Ramos (cell line): Measurements from ENCODE around the gene KRT6B.

Experiments used
- in situ Hi-C: fragments of 300-500 bp; cut with MboI; formaldehyde crosslinking; loops from one replicate; pipeline ENCODE4 v1.14.3; 2022; ENCODE audit warnings: low sequenced_read_pairs; ENCODE audit not compliant: unreplicated experiment

KRT6B gene

DNA sequence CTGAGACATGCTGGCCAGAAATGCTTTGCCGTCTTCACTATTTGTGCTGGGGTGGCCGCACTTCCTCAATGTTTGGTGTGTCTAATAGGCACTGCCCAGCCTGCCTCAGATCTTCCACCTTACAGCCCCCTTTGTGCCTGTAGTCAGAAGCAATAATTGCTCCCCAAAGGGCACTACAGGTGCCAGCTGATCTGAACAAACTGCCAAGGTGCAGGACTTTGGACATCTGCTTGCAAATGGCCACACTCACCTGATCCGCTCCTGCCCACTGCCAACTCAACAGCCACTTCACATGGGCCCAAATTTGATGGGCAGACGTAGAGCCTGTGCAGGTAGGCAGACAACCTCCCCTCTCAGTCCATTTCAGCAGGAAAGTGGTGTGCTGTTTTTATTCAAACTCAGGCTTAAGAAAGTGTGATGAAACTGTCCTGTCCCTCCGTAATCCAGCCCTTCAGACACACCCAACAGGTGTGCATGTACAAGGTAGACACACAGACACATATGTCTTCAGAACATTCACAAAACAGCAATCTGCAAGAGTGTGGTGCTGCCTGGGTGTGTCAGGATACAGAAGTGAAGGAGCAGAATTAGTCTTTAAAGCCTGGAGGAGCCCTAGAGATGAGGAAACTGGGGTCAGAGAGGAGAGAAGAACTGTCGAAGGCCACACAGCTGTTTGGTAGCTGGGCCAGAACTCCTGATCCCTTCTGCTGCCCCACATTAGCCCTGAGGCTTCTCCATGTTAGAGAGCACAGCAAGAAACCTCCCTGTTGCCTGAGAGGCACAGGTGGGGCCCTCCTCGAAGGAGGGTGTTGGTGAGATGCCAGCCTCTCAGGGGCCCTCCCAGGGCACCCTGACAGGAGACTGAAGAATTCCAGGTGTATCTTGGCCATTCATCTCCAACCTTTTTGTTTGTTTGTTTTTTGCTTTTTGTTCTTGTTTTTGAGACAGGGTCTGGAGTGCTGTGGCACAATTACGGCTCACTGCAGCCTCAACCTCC, 13.3 kb downstream of the KRT6B start:
- in situ Hi-C loops: no loop called here

- in situ Hi-C loops: no loop called here
Measured at GRCh38 chr12:52437508-52437907, 14.4 kb downstream of the KRT6B start.

DNA sequence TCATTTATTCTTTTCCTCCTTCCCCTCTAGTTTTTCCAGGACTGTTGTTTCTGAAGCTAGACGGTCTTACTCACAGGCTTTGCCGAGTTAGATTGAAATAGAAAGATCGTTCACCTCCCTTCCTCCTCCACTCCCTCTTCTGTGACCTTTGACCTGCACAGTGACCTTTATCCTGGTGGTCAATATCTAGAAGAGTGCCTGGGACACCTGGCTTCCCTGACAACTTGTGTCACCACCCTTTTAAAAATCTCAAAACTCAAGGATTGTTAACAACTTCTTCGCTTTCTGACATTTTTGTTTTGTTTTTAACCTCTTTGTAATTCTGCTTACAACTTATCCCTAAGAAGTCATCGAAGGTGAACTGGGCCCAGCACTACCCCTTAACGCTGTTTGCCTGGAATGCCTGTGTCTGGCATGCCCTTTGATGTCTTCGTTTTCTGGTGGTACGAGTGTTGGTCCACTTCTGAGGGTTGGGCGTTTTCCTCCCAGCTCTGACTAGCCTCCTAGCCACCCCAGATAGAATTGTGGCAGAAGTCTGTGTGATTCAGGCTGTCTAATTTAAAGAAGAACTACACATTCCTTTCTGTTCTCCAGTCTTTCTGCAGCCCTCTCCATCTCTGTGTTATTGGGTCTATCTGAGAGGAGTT, 15.0 kb downstream of the KRT6B start:
- in situ Hi-C loops: no loop called here

DNA sequence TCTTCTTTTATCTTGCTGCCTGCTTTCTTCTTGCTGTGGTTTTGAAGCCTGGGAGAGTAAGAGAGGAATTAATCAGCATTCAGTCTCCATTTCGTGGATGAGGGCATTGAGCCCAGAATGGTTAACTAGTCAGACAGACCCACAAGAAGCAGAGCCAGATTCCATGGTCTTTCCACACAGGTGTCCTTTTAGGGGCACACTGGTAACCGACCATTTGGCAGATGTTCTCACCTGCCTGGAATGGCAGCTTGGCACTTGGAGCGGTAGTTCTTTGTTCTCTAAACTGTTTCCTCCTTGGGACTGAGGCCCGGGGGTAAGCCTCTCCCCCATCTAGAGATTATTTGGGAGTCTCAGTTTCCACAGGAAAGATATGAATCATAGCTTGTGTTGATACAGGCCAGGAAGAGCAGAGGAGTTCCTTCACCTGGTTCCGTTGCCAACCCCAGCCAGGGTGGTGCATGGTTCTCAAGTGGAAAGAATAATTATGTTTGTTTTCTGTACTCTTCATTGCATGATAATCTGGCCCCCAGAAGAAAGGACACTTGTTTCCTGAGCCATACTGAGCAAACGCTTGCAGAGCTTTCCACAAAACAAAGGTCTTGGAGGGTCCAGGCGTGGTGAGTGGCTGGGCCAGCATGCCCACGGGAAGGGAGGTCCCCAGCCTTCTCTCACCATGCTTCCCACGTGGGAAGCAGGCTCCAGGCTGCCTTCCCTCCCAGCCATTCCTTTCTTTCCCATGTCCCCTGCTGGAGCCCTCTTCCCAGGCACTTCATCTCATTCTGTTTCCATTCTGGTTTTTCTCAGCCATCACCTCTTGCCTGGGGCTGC, 15.7 kb downstream of the KRT6B start:
- in situ Hi-C loops: no loop called here

- in situ Hi-C loops: no loop called here
Measured at GRCh38 chr12:52435659-52435999, 16.3 kb downstream of the KRT6B start.

DNA sequence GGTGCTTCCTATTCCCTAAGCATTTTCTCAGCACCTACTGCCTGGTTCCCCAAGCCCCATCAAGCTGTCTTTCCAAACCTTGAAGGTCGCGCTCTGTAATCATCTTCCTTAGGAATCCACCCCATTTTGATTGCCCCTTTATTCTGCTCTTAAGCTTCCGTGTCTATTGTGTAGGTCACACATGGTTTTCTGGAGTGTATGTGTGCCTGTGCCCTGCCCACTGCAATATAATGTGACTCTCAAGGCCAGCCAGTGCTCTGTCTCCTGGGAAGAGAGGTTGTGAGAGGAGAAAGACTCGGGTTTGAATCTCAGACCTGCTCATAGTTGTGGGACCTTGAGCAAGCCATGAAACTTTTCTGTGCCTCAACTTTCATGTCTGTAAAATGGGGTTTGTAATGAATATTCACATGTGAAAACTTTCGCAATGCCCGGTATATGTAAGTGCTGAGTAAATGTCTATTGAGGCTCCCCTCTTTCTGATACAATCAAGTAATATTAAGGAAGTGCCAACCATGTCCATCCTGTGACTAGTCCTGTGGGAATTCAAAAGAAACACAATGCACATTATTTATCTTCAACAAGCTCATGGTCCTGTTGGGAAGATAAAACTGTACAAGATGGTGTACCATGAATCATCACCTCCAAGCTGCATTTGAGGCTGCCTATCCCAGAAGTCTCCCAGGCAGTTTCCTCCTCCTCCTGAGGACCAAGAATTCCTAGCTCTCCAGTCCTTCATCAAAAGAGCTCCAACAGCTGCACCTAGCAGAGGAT, 17.0 kb downstream of the KRT6B start:
- in situ Hi-C loops: no loop called here

- in situ Hi-C loops: no loop called here
Measured at GRCh38 chr12:52434081-52434733, 17.7 kb downstream of the KRT6B start, which contains the start of gene KRT75. KRT75 (minus strand) TSS chr12:52434371; CDS start chr12:52434304, 67 bp downstream.

GRCh38 chr12:52433501-52434080, 18.4 kb downstream of the KRT6B start:
- in situ Hi-C loops: no loop called here

- in situ Hi-C loops: no loop called here
Measured at GRCh38 chr12:52432559-52433207, 19.3 kb downstream of the KRT6B start.

DNA sequence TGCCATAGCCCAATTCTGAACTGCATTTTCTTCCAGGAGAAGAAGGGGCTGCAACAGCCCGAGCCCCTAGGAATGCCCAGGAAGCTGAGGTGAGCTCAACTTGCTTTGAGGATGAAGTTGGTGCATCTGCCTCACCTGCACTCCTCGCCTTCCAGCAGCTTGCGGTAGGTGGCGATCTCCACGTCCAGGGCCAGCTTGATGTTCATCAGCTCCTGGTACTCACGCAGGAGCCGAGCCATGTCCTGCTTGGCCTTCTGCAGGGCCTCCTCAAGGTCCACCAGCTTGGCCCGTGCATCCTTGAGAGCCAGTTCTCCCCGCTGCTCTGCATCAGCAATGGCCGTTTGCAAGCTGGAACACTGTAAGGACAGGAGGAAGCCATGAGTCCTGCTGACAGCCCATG, 23.8 kb downstream of the KRT6B start:
- in situ Hi-C loops: no loop called here

DNA sequence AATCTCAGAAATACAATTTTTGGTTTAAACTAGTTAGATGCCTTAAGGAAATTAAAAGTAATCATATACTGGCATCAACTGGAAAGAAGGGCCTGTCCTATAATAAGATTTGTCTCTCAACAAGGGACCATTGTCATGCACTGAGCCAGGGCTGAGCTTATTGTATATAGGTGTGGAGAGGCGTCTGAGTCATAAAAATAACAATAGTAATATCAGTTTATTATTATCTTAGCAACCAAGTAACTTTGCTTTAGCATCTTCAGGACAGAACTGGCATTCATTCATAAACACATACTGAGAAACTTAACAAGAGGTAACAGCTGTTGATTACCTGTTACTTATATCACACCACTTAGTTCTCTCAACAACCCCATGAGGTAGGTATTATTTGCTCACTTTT, 24.9 kb downstream of the KRT6B start:
- in situ Hi-C loops: no loop called here

- in situ Hi-C loops: no loop called here
Measured at GRCh38 chr12:52426034-52426433, 25.9 kb downstream of the KRT6B start.

- in situ Hi-C loops: no loop called here
Measured at GRCh38 chr12:52425466-52425865, 26.5 kb downstream of the KRT6B start.

DNA sequence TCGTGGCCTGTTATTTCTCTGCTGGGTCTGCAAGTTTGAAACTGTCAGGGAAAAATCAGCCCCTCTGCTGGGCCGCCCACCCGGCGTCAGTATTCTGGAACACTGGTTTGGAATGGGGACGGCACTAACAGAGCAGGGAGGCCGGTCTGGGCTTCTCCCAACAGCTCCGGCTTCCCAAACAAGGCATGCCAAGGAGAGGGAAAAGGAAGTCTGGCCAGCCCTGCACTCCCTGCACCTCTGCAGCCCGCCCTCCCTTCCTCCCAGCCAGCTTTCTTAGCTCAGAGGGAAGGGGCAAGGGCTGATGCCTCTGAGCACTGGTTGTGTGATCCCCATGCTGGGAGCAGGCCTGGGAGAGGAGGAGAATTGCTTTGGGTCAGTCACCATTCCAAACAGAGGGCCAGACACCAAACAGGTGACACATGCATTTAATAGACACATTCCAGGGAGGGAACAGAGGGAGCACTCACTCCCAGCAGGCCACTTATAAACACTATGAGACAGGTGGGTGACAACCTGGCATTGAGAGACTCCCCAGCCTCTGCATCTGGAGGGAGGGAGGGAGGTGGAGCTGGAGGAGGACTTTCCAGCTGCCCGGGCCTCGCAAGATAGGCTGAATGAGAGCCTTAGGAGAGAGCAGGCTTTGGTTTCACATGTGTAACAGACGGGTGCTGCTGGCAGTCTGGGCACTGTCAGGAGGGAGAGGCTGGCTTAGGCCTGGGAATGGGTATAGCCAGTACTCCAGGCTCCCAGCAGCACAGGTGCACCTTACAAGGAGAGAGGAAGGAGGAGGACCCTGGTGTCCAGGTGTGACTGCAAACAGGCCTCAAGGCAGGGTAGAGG, 28.1 kb downstream of the KRT6B start:
- in situ Hi-C loops: no loop called here

GRCh38 chr12:52423035-52423434, 28.9 kb downstream of the KRT6B start:
- in situ Hi-C loops: no loop called here

GRCh38 chr12:52419656-52420055, 32.3 kb downstream of the KRT6B start:
- in situ Hi-C loops: no loop called here

DNA sequence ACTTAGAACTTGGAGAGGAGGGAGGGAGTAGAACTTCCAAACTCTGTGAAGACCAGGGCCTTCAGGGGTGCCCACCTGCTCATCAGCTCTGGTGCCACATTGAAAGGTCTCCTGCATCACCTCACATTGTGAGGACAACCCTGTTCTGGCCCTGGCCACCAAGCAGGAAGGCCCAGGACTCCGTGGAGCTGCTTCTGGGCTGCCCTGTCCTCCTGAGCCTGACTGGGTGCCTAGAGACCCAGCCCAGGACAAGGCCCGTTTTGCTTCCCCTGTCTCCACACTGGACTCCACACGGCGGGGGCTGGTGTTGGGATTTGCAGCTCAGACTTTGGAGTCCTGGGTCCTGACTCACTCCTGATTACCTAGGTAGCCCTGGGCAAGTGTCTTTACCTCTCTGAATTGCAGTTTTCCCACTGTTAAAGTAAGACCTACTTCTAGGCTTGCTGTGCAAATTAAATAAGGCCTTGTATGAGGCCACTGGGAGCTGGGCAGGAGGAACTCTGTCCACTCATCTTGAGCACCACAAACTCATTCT, 33.3 kb downstream of the KRT6B start:
- in situ Hi-C loops: no loop called here
